ENCODE data around the gene OR10H5.
"Not testable (repeated sequence)": the region's sequence is repeated elsewhere in the genome, so short reads cannot be mapped to it uniquely, and the experiment has no call there.

OR10H5 gene, protein sequence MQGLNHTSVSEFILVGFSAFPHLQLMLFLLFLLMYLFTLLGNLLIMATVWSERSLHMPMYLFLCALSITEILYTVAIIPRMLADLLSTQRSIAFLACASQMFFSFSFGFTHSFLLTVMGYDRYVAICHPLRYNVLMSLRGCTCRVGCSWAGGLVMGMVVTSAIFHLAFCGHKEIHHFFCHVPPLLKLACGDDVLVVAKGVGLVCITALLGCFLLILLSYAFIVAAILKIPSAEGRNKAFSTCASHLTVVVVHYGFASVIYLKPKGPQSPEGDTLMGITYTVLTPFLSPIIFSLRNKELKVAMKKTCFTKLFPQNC

GRCh38 chr19:15787611-15788155 lies at the start of gene OR10H5:
OR10H5 (plus strand) TSS chr19:15787661; CDS start chr19:15794049, 6,388 bp downstream.
- no peak for DNase-seq

GRCh38 chr19:15737722-15738121 lies 49.7 kb upstream of the OR10H5 start, which contains the start of gene OR10H3:
OR10H3 (plus strand) TSS chr19:15737985; CDS start chr19:15741393, 3,408 bp downstream.
- DNase-seq: no peak

DNA sequence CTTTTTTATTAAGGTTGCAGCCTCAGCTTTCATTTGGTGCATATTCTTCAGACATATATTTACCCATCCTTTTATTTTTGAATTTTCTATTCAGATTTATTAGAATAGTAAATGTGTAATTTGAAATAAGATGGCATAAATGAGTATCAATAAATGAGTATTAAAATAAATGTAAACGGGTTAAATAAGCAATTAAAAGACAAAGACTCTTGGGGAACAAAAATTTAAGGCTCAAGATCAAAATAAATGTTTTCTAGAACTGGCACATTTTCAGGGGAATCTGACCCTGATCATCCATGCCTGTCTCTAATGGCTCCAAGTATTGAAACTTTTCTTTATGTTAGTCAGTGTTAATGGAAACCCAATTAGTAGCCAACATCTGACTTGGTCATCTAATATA lies 46.7 kb upstream of the OR10H5 start:
- no peak for DNase-seq

DNA sequence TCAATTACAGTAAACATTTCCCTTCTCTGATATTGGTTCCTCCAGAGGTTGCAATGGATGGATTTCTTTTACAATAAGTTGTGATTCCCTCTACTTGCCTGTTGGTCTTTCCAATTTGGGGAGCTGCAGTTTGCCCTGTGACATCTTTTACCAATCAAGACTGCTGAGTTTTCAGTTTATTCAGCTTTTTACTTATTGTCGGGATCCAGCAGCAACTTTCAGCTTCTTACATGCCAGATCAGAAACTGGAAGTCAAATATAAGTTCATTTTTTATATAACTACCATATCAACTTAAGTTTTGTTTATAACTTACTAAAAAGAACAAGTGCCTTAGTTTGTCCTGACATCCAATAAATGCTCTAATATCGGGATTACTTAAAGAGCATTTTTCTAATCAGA lies 39.2 kb upstream of the OR10H5 start:
- DNase-seq: no peak

DNA sequence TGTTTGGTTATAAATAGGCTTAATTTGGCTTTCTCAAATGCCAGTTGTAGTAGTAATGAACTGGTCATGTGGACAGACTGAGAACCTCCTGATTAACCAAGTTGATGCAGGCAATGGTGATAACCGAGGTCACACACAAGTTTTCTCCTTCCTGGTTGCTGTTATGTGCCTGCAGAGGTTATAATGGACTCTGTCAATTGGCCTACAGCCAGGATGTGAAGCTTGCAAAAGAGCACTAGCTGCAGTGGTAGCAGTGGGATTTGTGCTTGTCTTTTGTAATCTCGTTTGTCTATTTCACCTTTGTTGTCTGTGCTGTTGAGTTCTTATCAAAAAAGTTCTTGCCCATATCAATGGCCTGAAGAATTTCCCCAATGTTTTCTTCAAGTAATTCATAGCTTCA lies 29.1 kb upstream of the OR10H5 start:
- no peak for DNase-seq

DNA sequence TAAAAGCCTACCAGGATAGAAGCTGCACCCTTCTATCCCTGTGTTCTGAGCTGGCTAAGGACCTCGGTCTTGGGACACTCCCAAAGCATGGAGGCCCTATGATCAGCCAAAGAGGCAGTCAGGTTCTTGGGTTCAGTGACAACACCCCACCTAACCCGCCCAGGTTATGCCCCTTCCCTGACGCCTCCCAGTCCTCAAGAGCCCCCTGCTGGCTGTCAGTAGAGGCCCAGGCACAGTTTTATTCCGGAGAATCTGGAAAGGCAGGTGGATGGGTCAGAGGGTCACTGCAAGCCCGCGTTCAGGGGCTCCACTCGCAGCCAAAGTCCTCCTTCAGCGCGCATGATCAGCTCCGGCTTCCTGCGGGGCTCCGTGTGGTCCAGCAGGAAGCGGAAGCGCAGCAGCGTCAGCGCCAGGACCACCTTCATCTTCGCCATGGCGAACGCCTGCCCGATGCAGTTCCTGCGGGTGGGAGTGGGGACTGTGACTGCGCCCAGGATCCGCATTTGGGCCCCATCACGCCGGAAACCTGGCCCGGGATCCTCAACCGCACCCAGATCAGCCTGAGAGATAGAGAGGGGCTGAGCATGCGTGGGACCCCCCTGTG lies 27.4 kb upstream of the OR10H5 start:
- DNase-seq: no peak

DNA sequence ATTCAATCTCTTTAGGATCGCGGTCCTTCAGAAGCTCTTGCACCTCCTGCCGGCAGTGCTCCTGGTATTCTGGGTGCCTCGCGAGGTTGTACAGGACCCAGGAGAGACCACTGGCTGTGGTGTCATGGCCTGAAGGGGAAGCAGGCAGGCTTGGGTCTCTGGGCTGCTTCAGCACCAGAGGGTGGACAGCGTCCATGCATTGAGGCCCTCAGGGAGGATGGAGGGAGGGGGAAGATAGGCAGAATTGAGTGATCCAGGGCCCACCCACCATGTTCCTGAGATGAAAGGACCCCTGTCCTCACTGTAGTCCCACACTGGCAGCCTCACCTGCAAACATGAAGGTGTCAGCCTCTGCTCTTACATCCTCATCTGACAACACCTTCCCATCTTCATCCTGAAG lies 17.9 kb upstream of the OR10H5 start:
- no peak for DNase-seq

GRCh38 chr19:15774159-15774558 lies 13.3 kb upstream of the OR10H5 start:
- not testable (repeated sequence) for DNase-seq

GRCh38 chr19:15775249-15775648 lies 12.2 kb upstream of the OR10H5 start:
- no peak for DNase-seq

GRCh38 chr19:15776264-15776663 lies 11.2 kb upstream of the OR10H5 start:
- no peak for DNase-seq

DNA sequence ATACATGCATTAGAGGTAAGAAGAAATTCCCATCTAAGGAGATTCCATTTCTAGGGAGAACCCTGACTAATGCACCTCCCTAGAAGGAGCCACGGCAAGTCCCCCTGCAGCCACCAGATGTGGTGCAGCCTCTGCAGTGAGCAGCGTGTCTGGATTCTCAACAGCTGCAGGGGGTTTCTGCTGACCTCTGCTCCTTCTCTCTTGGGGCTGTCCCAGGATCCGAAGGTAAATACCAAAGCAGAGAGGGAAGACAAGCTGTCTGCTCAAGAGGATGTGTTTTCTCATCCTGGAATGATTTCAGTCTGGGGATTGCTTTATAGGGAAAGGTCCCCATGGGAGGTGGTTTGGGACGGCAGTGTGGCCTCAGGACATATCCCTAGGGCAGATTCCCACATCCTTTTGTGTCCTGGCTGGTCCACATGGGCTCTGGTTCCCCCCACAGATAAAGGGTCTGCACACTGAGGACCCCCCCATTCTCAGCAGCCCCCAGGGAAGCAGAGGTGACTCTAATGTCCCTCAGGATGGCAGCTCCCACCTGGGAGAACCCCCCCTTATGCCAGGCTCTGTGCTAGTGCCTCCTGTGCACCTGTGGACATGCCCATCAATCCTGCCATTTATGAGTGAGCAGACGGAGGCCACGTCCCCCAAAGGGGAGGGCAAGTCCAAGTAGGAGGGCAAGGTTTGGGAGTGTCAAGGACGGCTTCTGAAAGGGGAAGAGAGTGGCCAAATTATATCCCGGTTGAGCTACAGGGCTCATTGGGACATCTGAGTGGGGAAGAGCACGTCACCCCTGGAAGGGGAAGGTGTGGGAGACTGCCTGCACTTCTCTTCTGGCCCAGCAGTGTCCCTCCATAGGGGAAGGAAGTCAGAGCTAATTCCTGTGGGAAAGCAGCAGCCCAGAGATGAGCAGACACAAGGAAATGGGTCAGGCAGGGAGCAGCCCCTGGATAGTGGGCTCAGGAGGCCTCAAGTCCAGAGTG lies 10.2 kb upstream of the OR10H5 start:
- no peak for DNase-seq

DNA sequence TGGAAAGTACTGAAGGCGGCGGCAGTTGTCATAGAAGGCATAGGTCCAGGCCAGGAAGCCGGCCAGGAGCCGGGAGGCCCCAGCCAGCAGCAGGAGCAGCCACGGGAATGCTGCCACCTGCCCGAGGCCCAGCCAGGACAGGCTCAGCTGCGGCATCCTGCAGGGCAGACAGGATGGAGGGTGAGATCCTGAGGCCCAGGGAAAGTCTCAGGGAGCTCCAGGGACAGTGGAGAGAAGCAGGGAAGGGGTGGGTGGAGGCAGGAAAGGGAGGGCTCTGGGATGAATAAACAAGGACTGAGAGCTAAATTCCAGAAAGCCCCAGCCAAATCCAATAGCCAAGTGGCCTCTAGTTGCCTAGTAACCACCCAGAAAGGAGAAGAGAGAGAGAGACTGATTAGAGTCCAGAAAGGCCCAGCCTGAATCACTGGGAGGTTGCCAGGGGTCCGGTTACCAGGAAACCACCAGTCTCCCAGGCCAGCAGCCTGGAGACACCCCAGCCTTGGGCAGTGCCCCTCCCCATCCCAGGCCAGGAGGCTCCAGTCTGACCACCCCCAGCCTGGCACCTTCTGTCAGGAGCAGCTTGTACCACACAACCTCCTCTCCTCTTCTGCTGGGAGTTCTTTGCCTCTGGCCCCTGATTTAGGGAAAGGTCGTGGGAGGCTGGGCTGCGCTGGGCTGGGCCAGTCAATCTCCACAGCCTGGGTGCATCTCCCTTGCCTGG lies 7.5 kb upstream of the OR10H5 start:
- DNase-seq: no peak

DNA sequence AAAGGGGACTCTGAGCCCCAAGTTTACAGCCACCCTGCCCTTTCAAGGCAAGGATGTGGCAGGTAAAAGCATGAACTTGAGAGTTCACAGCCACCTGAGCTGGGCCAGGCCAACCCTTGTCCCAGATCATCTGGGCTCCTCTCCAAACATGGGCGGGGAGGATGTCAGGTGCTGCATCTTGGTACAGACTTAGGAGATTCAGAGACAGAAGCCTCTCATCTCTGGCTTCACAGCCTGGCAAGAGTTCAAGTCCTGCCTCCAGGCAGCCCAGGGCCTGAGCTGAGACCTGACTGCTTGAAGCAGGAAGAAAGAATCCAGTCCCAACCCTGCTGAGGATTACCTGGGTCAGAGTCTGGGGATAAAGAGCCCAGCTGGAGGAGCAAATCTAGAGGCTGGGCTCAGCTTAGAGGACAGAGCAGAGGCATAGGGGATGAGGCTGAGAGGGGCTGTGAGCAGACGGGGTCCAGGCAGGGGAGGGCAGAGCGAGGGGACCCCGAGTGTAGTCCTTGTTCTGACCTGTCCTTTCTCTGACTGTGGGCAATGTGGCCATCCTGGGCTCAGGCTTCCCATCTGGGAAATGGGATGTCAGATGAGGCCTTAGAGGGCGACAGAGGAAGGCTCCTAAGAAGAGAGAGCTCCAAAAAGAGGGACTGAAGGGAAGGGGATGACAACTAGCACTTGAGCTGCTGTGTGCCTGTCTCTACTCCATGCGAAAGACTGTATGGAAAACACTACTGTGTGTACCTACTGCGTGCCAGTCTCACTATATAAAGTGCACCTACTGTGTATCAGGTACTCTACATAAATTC lies 6.6 kb upstream of the OR10H5 start:
- DNase-seq: no peak

GRCh38 chr19:15781661-15782060 lies 5.8 kb upstream of the OR10H5 start:
- DNase-seq: no peak

DNA sequence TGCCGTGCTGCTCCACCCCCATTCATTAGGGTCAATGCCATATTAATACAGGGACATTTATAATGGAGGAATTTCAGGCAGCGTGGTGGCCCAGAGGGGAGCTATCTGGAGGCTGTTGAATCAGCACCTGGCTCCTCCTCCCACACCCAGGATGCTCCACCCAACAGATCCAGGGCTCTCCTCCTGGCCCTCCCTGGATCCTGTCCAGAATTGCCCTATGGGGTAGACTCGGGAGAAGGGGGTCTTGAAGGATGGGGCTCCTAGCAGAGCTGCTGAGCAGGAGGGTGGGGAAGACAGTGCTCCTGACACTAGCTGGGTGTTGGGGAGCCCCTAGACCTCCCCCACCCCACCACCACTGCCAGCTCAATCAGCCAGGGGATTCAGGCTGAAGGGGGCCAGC lies 5.2 kb upstream of the OR10H5 start:
- no peak for DNase-seq

DNA sequence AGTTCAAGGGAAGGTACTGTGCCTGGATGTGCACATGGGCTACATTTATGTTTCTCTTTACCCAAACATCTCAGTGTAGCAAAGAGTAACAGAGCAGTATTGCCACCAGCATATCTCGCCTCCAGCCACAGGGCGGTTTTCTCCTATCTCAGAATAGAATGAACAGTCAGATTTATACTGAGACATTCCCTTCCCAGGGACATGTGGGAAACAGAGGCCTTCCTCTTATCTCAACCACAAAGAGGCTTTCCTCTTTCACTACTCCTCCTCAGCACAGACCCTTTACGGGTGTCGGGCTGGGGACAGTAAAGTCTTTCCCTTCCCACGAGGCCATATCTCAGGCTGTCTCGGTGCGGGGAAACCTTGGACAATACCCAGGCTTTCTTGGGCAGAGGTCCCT lies 4.6 kb upstream of the OR10H5 start:
- DNase-seq: not testable (repeated sequence)

GRCh38 chr19:15788594-15789270 lies 1.3 kb downstream of the OR10H5 start:
- DNase-seq: no peak

- no peak for DNase-seq
Observed at GRCh38 chr19:15790096-15790495, 2.6 kb downstream of the OR10H5 start.

GRCh38 chr19:15794279-15794678 lies 6.8 kb downstream of the OR10H5 start:
- not testable (repeated sequence) for DNase-seq

- no peak for DNase-seq
Observed at GRCh38 chr19:15810335-15810734, 22.9 kb downstream of the OR10H5 start.

GRCh38 chr19:15811476-15811875 lies 24.0 kb downstream of the OR10H5 start:
- no peak for DNase-seq
